Skeletal muscle satellite cell (primary cell): ENCODE measurements around the gene ELN.

Experiments used
- H3K27me3 ChIP-seq: 2 replicates; pipeline ENCODE4 v1.7.0; 2013; ENCODE audit warnings: low read length; ENCODE audit not compliant: control insufficient read depth, insufficient read depth
- H3K36me3 ChIP-seq: 2 replicates; pipeline ENCODE4 v1.7.0; 2013; ENCODE audit warnings: mild to moderate bottlenecking, control low read depth, low read length; ENCODE audit not compliant: insufficient read depth
- H3K4me1 ChIP-seq: 2 replicates; pipeline ENCODE4 v1.7.0; 2013; ENCODE audit warnings: low read length; ENCODE audit not compliant: control insufficient read depth, insufficient read depth
- H3K4me2 ChIP-seq: 2 replicates; pipeline ENCODE4 v1.7.0; 2013; ENCODE audit warnings: mild to moderate bottlenecking, low read length
- H3K4me3 ChIP-seq: 2 replicates; pipeline ENCODE4 v1.7.0; 2013; ENCODE audit warnings: low read length
- H3K9ac ChIP-seq: 2 replicates; pipeline ENCODE4 v1.7.0; 2013; ENCODE audit warnings: mild to moderate bottlenecking, low read depth, low read length, moderate library complexity
- H3K9me3 ChIP-seq: replicated peaks from 2 replicates; pipeline ENCODE4 v1.7.0; 2013; ENCODE audit warnings: mild to moderate bottlenecking, control low read depth, low read length

The ELN gene

DNA sequence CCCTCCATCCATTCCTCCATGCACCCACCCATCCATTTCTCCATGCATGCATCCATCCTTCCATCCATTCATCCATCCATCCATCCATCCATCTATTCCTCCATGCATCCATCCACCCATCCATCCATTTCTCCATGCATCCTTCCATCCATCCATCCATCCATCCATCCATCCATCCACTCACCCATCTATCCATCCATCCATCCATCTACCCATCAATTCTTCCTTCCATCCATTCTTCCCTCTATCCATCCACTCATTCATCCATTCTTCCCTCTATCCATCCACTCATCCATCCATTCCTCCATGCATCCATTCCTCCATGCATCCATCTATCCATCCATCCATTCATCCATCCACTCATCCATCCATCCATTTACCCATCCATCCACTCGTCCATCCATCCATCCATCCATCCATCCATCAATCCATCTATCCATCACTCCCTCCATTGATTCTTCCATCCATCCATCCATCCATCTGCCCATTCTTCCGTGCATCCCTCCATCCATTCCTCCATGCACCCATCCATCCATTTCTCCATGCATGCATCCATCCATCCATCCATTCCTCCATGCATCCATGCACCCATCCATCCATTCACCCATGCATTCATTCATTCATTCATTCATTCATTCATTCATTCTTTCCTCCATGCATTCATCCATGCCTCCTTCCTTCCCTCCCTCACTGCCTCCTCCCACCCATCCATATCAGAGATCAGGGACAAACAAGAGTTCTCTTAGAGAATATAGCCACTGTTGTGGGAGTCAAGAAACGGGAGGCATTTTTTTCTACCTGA lies 22.2 kb downstream of the ELN start:
- Histone ChIP-seq H3K36me3 (peaks cover 3% of the 10 kb centered on the region), H3K9me3 (no peaks in the 10 kb centered on the region), H3K9ac (no peak overlapping the region), H3K27me3 (peaks cover 5% of the 10 kb centered on the region), H3K4me2 (no peak overlapping the region), H3K4me1 (no peaks in the 10 kb centered on the region), H3K4me3 (no peak overlapping the region)

DNA sequence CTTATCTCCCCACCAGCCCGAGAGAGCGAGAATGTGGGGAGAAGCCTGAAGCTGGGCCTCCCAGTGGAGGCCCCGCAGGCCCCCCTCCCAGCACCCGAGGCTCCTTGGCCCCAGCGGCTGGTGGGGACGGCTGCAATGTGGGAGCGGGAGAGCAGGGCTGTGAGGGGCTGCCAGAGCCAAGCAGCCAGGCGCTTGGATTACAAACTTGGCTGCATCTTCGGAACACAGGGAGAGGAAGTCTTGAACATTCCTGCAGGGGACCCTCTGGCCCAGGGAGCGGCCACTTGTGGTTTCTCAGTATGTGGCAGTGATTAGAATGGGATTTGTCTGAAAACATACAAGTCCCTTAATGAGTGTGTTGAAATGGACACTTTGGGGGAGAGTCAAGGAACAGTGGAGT lies 23.2 kb downstream of the ELN start:
- H3K4me1 ChIP-seq, result no peaks in the 10 kb centered on the region
- no peak overlapping the region for H3K4me3 ChIP-seq
- peaks cover 3% of the 10 kb centered on the region for H3K36me3 ChIP-seq
- peaks cover 5% of the 10 kb centered on the region for H3K27me3 ChIP-seq
- H3K9me3 ChIP-seq, result no peaks in the 10 kb centered on the region
- no peak overlapping the region for H3K4me2 ChIP-seq
- H3K9ac ChIP-seq, result no peak overlapping the region

GRCh38 chr7:74051629-74052410 lies 23.8 kb downstream of the ELN start:
- Histone ChIP-seq H3K9me3 (no peaks in the 10 kb centered on the region), H3K36me3 (peaks cover 6% of the 10 kb centered on the region), H3K27me3 (peaks cover 5% of the 10 kb centered on the region), H3K4me3 (no peak overlapping the region), H3K4me2 (no peak overlapping the region), H3K9ac (no peak overlapping the region), H3K4me1 (no peaks in the 10 kb centered on the region)

DNA sequence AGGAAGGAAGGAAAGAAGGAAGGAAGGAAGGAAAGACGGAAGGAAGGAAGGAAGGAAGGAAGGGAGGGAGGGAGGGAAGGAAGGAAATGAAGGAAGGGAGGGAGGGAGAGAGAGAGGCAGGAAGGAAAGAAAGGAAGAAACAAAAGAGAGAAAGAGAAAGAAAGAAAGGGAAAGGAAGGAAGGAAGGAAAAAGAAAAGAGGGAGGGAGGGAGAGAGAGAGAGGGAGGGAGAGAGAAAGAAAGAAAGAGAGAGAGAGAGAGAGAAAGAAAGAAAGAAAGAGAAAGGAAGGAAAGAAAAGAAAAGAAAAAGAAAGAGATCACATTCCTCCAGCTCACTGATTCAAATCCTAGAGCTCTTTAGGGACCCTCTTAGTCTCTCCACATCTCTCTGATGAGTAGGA lies 24.7 kb downstream of the ELN start:
- no peak overlapping the region for H3K4me2 ChIP-seq
- H3K9me3 ChIP-seq, result no peaks in the 10 kb centered on the region
- H3K9ac ChIP-seq, result no peak overlapping the region
- no peak overlapping the region for H3K4me3 ChIP-seq
- H3K36me3 ChIP-seq, result peaks cover 6% of the 10 kb centered on the region
- no peaks in the 10 kb centered on the region for H3K4me1 ChIP-seq
- peaks cover 5% of the 10 kb centered on the region for H3K27me3 ChIP-seq

DNA sequence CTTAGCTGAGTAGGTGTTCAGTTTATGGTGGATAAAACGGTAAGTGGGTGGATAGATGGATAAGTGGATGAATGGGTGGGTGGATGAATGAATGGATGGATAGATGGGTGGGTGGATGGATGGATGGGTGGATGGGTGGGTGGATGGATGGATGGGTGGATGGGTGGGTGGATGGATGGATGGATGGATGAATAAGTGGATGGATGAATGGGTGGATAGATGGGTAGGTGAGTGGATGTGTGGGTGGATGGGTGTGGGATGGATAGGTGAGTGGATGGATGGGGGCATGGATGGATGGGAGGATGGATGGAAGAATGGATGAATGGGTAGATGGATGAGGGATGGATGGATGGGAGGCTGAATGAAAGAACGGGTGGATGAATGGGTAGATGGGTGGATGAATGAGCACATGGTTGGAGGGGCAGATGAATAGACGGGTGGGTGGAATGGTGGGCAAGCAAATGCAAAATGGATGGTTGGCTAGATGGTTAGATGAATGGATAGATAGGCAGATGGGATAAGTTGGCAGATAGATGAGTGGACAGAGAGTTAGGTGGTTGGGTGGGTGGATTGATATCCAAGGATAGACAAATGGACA lies 25.7 kb downstream of the ELN start:
- H3K9ac ChIP-seq, result no peak overlapping the region
- peaks cover 7% of the 10 kb centered on the region for H3K36me3 ChIP-seq
- H3K4me3 ChIP-seq, result no peak overlapping the region
- H3K4me1 ChIP-seq, result no peaks in the 10 kb centered on the region
- H3K9me3 ChIP-seq, result no peaks in the 10 kb centered on the region
- peaks cover 5% of the 10 kb centered on the region for H3K27me3 ChIP-seq
- H3K4me2 ChIP-seq, result no peak overlapping the region

DNA sequence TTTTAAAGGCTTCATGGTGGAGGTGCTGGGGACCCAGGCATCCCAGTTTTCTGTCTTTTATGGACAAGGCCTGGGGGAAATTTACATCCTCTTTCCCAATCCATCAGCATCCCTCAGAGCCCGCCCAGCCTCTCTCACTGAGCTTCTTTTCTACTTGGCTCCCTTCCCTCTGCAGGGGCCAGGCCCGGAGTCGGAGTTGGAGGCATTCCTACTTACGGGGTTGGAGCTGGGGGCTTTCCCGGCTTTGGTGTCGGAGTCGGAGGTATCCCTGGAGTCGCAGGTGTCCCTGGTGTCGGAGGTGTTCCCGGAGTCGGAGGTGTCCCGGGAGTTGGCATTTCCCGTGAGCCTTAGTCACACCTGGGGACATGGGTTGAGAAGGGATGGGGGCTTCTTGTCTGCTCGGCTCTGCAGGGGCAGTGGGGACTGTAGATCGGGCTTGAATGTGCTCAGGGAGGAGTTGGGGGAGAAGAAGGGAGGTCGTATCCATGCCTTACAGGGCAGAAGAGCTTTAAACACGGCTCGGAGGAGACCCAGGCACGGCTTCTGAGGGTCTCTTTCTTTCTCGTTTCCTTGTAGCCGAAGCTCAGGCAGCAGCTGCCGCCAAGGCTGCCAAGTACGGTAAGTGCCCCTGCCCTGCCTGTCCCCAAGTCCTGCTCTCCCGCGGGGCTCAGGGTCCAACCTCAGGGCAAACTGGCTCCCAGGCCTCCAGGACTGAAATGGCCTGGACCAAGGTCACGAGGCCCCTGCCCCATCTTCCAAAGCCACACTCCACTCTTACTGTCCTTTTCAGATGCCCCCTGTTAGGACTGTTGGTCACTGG lies 28.3 kb downstream of the ELN start:
- H3K4me3 ChIP-seq, result no peak overlapping the region
- H3K4me1 ChIP-seq, result no peaks in the 10 kb centered on the region
- peaks cover 6% of the 10 kb centered on the region for H3K36me3 ChIP-seq
- no peaks in the 10 kb centered on the region for H3K9me3 ChIP-seq
- no peak overlapping the region for H3K9ac ChIP-seq
- no peak overlapping the region for H3K4me2 ChIP-seq
- peaks cover 5% of the 10 kb centered on the region for H3K27me3 ChIP-seq

GRCh38 chr7:74057216-74057925 lies 29.4 kb downstream of the ELN start:
- Histone ChIP-seq H3K27me3 (no peaks in the 10 kb centered on the region), H3K36me3 (peaks cover 6% of the 10 kb centered on the region), H3K9me3 (no peaks in the 10 kb centered on the region), H3K4me1 (peaks cover 9% of the 10 kb centered on the region), H3K9ac (no peak overlapping the region), H3K4me2 (no peak overlapping the region), H3K4me3 (no peak overlapping the region)

GRCh38 chr7:74057987-74058386 lies 30.0 kb downstream of the ELN start:
- Histone ChIP-seq H3K27me3 (no peaks in the 10 kb centered on the region), H3K9me3 (no peaks in the 10 kb centered on the region), H3K4me2 (no peak overlapping the region), H3K36me3 (peaks cover 6% of the 10 kb centered on the region), H3K9ac (no peak overlapping the region), H3K4me1 (peaks cover 10% of the 10 kb centered on the region), H3K4me3 (no peak overlapping the region)

- Histone ChIP-seq H3K4me3 (no peak overlapping the region), H3K4me1 (peaks cover 10% of the 10 kb centered on the region), H3K9me3 (no peaks in the 10 kb centered on the region), H3K9ac (no peak overlapping the region), H3K27me3 (no peaks in the 10 kb centered on the region), H3K36me3 (peaks cover 6% of the 10 kb centered on the region), H3K4me2 (no peak overlapping the region)
These were observed 30.5 kb downstream of the ELN start for GRCh38 chr7:74058486-74058885.

- Histone ChIP-seq H3K9ac (no peak overlapping the region), H3K36me3 (peaks cover 6% of the 10 kb centered on the region), H3K27me3 (no peaks in the 10 kb centered on the region), H3K4me2 (no peak overlapping the region), H3K4me1 (peaks cover 10% of the 10 kb centered on the region), H3K9me3 (no peaks in the 10 kb centered on the region), H3K4me3 (no peak overlapping the region)
These were observed 31.1 kb downstream of the ELN start for GRCh38 chr7:74059037-74059436.
